Measurements from ENCODE around the gene S100A12.
"Not testable (repeated sequence)": the region's sequence is repeated elsewhere in the genome, so short reads cannot be mapped to it uniquely, and the experiment has no call there.

The S100A12 gene

GRCh38 chr1:153350321-153350957, 25.0 kb downstream of the S100A12 start:
- no peak for DNase-seq (ENCODE audit: low spot score)
- no peak for TF ChIP-seq CTCF (IDR thresholded peaks at IDR 0.05; ENCODE audit: extremely low read depth, insufficient read depth, missing control alignments)
- in situ Hi-C loops (cut with MboI; ENCODE audit: low pct_unique_long_range_greater_than_20kb, low sequenced_read_pairs, unreplicated experiment): no loop called here

GRCh38 chr1:153349363-153350320, 25.8 kb downstream of the S100A12 start:
- in situ Hi-C loops (cut with MboI; ENCODE audit: low pct_unique_long_range_greater_than_20kb, low sequenced_read_pairs, unreplicated experiment): no loop called here
- no peak for DNase-seq (ENCODE audit: low spot score)

GRCh38 chr1:153348511-153349362, 26.7 kb downstream of the S100A12 start, which contains the start of gene PGLYRP4:
Gene PGLYRP4, minus strand, starts transcription at chr1:153348841. Its CDS starts 909 bp downstream, at chr1:153347932.
- no peak for TF ChIP-seq CTCF (IDR thresholded peaks at IDR 0.05; ENCODE audit: extremely low read depth, insufficient read depth, missing control alignments)
- in situ Hi-C loops (cut with MboI; ENCODE audit: low pct_unique_long_range_greater_than_20kb, low sequenced_read_pairs, unreplicated experiment): no loop called here
- DNase-seq (ENCODE audit: low spot score): no peak

More at GRCh38 chr1:153349363-153350320, 25.8 kb downstream of the S100A12 start:
- no peak for TF ChIP-seq CTCF (IDR thresholded peaks at IDR 0.05; ENCODE audit: extremely low read depth, insufficient read depth, missing control alignments)

GRCh38 chr1:153347856-153348255, 27.6 kb downstream of the S100A12 start:
- no peak for DNase-seq (ENCODE audit: low spot score)
- no peak for TF ChIP-seq CTCF (IDR thresholded peaks at IDR 0.05; ENCODE audit: extremely low read depth, insufficient read depth, missing control alignments)
- in situ Hi-C loops (cut with MboI; ENCODE audit: low pct_unique_long_range_greater_than_20kb, low sequenced_read_pairs, unreplicated experiment): no loop called here

GRCh38 chr1:153347049-153347448, 28.4 kb downstream of the S100A12 start:
- DNase-seq (ENCODE audit: low spot score); in situ Hi-C loops (cut with MboI; ENCODE audit: low pct_unique_long_range_greater_than_20kb, low sequenced_read_pairs, unreplicated experiment): not testable (repeated sequence)

GRCh38 chr1:153346077-153346723, 29.2 kb downstream of the S100A12 start:
- in situ Hi-C loops (cut with MboI; ENCODE audit: low pct_unique_long_range_greater_than_20kb, low sequenced_read_pairs, unreplicated experiment): no loop called here
- no peak for DNase-seq (ENCODE audit: low spot score)
- no peak for TF ChIP-seq CTCF (IDR thresholded peaks at IDR 0.05; ENCODE audit: extremely low read depth, insufficient read depth, missing control alignments)

All from GM13977 (cell line).